ENCODE measurements around the gene NPIPA5.
"Not testable (repeated sequence)": the region's sequence is repeated elsewhere in the genome, so short reads cannot be mapped to it uniquely, and the experiment has no call there.

Gene NPIPA5

DNA sequence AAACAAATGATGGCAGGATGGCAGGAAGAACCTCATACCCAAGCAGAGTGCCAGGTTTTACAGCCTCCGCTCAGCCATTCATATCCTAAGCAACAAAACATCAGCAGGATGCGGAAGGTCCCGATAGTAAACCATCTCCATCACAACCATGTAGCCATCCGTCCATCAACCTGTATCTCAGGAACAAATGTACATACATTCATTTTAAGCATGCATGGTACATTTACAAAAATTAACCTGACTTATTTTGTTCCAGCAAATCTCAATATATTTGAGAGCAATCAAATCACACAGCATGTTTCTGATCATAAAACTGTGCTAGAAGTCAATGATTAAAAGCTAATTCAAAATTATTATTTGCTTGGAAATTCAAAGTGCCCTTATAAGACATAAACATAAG, at the start of gene NPIPA5:
Gene NPIPA5 (minus strand): TSS at position 101 of the 400 bp plus-strand sequence. CDS start 0 bp downstream, at position 101.
- DNase-seq (ENCODE audit: low spot score); H3K4me3 ChIP-seq; H3K27ac ChIP-seq: not testable (repeated sequence)

DNA sequence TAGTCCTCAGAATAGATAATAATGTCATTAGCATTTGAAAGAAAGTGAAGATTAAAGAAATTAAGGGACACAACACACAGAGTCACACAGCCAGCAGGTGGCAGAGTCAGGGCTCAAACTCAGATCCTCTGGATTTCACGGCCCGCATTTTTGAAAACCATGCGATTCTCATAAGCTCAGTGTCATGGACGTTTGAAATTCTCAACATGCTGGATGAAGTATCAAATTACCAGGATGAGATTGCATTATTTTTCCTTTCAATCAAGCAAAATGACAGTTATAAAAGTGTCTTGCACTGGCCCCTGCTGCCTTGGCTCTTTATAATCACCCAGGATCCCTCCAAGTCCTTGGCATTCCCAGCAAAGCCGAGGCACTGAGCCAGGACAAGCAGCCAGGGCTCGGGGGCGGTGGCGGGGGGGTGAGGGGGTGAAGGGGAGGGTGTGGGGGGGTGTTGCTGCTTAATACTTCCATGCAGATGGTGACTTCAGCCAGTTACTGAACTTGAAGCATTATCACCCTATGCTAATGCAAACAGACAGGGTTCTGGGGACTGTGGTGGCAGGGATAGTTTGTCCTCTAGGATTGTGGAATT, 49.6 kb upstream of the NPIPA5 start:
- H3K4me3 ChIP-seq: peak overlapping the region; percentile 51
- peak overlapping the region in 1 of 2 donors; percentile 66 for H3K27ac ChIP-seq
- TF ChIP-seq, protein P1, sequence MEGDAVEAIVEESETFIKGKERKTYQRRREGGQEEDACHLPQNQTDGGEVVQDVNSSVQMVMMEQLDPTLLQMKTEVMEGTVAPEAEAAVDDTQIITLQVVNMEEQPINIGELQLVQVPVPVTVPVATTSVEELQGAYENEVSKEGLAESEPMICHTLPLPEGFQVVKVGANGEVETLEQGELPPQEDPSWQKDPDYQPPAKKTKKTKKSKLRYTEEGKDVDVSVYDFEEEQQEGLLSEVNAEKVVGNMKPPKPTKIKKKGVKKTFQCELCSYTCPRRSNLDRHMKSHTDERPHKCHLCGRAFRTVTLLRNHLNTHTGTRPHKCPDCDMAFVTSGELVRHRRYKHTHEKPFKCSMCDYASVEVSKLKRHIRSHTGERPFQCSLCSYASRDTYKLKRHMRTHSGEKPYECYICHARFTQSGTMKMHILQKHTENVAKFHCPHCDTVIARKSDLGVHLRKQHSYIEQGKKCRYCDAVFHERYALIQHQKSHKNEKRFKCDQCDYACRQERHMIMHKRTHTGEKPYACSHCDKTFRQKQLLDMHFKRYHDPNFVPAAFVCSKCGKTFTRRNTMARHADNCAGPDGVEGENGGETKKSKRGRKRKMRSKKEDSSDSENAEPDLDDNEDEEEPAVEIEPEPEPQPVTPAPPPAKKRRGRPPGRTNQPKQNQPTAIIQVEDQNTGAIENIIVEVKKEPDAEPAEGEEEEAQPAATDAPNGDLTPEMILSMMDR (IDR thresholded peaks at IDR 0.05): peak; percentile 50
- DNase-seq (ENCODE audit: low spot score): peak; percentile 82

GRCh38 chr16:15426796-15427195, 48.7 kb upstream of the NPIPA5 start:
- no peak overlapping the region for H3K27ac ChIP-seq
- no peak overlapping the region for H3K4me3 ChIP-seq
- no peak for DNase-seq (ENCODE audit: low spot score)
- TF ChIP-seq, protein P1 (IDR thresholded peaks at IDR 0.05): no peak

- DNase-seq (ENCODE audit: low spot score): no peak
- TF ChIP-seq, protein P1 (IDR thresholded peaks at IDR 0.05): no peak
- Histone ChIP-seq H3K4me3 (no peak overlapping the region), H3K27ac (no peak overlapping the region)
Observed at GRCh38 chr16:15425861-15426260, 47.8 kb upstream of the NPIPA5 start.

DNA sequence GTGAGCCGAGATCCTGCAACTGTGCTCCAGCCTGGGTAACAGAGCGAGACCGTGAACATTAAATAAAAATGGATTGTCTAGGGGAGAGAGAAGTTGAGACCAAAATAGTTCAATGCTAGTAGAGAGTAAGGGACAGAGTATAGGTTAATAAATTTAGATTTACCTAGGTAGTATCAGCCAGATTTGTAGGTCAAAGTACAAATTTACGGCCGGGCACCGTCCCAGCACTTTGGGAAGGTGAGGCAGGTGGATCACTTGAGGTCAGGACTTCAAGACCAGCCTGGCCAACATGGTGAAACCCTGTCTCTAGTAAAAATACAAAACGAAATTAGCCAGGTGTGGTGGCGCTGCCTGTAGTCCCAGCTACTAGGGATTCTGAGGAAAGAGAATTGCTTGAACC, 44.1 kb upstream of the NPIPA5 start:
- TF ChIP-seq, protein P1 (IDR thresholded peaks at IDR 0.05): no peak

GRCh38 chr16:15421696-15422095, 43.6 kb upstream of the NPIPA5 start:
- H3K27ac ChIP-seq; H3K4me3 ChIP-seq; DNase-seq (ENCODE audit: low spot score): not testable (repeated sequence)

More for the DNA sequence above, 44.1 kb upstream of the NPIPA5 start:
- no peak overlapping the region for H3K27ac ChIP-seq
- H3K4me3 ChIP-seq: no peak overlapping the region
- no peak for DNase-seq (ENCODE audit: low spot score)

GRCh38 chr16:15418206-15418605, 40.1 kb upstream of the NPIPA5 start:
- TF ChIP-seq, protein P1 (IDR thresholded peaks at IDR 0.05): no peak
- H3K4me3 ChIP-seq: no peak overlapping the region

GRCh38 chr16:15417197-15417596, 39.1 kb upstream of the NPIPA5 start:
- TF ChIP-seq, protein P1 (IDR thresholded peaks at IDR 0.05): no peak
- Histone ChIP-seq H3K4me3 (no peak overlapping the region), H3K27ac (no peak overlapping the region)
- no peak for DNase-seq (ENCODE audit: low spot score)

More at GRCh38 chr16:15418206-15418605, 40.1 kb upstream of the NPIPA5 start:
- no peak overlapping the region for H3K27ac ChIP-seq
- DNase-seq (ENCODE audit: low spot score): no peak

Data from coronary artery (tissue), 2 donors.